PC-9 (cell line): ENCODE measurements around the gene MTA1.

ENCODE experiments used
- EZH2 ChIP-seq: fragments of 200-600 bp; sonication (generic); IDR thresholded peaks from 2 replicates; pipeline ENCODE4 v1.8.0; 2017; ENCODE audit warnings: antibody characterized with exemption, low read depth
- TF ChIP-seq, protein P1 (sequence below): fragments of 200-600 bp; sonication (generic); conservative IDR thresholded peaks from 2 replicates; pipeline ENCODE4 v1.6.1; 2017; ENCODE audit warnings: mixed run types, antibody characterized with exemption, mild to moderate bottlenecking, moderate library complexity

DNA sequence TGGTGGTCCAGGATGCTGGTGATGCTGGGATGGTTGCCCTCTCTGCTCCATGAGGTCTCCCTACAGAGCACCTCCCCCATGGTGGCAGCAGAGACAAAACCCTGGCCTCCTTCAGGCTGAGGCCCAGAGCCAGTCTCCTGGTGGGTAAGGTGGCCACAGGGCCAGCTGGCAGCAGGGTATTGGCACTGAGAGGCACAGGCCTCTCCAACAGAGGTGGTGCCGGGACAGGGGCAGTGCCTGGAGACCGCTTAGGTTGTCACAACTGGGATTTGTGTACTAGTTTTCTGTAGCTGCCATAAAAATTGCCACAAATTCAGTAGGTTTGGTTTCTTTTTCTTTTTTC, 6.1 kb upstream of the MTA1 start:
- TF ChIP-seq, protein P1, sequence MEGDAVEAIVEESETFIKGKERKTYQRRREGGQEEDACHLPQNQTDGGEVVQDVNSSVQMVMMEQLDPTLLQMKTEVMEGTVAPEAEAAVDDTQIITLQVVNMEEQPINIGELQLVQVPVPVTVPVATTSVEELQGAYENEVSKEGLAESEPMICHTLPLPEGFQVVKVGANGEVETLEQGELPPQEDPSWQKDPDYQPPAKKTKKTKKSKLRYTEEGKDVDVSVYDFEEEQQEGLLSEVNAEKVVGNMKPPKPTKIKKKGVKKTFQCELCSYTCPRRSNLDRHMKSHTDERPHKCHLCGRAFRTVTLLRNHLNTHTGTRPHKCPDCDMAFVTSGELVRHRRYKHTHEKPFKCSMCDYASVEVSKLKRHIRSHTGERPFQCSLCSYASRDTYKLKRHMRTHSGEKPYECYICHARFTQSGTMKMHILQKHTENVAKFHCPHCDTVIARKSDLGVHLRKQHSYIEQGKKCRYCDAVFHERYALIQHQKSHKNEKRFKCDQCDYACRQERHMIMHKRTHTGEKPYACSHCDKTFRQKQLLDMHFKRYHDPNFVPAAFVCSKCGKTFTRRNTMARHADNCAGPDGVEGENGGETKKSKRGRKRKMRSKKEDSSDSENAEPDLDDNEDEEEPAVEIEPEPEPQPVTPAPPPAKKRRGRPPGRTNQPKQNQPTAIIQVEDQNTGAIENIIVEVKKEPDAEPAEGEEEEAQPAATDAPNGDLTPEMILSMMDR, result no peak
- no peak for TF ChIP-seq EZH2
